GM18526 (cell line): ENCODE results near the gene SET.

Experiments used
- POLR2A ChIP-seq: IDR thresholded peaks from 3 replicates; pipeline ENCODE4 v1.6.1; 2011; ENCODE audit not compliant: insufficient read length; ENCODE audit errors: extremely low read depth

The SET gene, protein sequence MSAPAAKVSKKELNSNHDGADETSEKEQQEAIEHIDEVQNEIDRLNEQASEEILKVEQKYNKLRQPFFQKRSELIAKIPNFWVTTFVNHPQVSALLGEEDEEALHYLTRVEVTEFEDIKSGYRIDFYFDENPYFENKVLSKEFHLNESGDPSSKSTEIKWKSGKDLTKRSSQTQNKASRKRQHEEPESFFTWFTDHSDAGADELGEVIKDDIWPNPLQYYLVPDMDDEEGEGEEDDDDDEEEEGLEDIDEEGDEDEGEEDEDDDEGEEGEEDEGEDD

GRCh38 chr9:128688501-128689292 lies at the start of gene SET:
TSS of gene SET (plus strand) at chr9:128689222. CDS start at chr9:128689583, 361 bp downstream.
- peak; percentile 77 for TF ChIP-seq POLR2A

DNA sequence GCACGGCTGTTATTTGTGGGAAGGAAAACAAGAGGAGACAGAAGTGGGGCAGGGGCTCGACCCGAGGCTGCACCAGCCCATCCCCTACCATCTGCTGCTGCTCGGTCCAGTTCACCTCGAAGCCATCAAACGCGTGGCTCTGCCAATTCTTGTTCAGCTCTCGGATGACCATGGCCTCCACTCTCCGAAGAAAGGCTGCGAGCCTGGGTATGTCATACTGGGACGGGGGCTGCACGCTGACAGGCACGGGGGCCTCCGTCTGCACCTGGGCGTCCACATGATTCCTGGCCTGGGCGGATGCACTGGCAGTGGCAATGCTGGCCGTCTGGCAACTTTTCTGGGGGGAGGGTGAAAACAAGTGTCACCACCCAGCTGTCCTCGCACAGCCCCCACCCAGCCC lies 48.4 kb upstream of the SET start:
- TF ChIP-seq POLR2A = no peak

DNA sequence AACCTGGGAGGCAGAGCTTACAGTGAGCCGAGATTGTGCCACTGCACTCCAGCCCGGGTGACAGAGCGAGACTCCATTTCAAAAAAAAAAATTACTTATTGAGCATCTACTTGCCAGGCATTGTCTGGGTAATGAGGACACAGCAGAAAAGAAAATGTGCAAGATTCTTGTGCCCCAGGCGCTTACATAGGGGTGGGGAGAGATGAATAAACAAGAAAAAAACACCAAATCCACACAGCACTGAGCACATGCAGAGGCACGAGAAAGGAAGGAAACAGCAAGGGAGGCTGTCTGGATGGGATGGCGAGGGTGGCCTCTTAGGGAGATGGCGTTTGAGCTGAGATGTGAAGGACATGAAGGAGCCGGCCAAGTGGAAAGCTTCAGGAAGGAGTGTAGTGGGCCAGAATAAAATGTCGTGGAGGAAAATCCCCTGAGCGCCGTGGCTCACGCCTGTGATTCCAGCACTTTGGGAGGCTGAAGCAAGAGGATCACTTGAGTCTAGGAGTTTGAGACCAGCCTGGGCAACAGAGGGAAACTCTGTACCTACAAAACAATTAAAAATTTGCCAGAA lies 46.3 kb upstream of the SET start:
- no peak for TF ChIP-seq POLR2A

- no peak for TF ChIP-seq POLR2A
These were observed 45.3 kb upstream of the SET start for GRCh38 chr9:128643519-128644300.

DNA sequence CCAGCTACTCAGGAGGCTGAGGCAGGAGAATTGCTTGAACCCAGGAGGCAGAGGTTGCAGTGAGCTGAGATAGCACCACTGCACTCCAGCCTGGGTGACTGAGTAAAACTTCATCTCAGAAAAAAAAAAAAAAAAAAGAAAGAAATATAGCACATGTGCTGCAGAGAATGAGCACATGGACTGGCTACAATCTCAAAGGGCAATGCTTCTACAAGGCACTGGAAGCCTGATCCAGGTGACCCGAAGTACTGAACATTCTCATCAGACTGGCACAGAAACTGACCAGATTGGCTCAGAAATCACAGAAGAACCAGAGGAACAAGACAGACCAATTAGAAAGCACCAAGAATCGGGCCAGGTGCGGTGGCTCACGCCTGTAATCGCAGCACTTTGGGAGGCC lies 37.2 kb upstream of the SET start:
- TF ChIP-seq POLR2A = no peak

- TF ChIP-seq POLR2A = no peak
These were observed 35.1 kb upstream of the SET start for GRCh38 chr9:128653908-128654307.

- TF ChIP-seq POLR2A = no peak
These were observed 34.5 kb upstream of the SET start for GRCh38 chr9:128654481-128654880.

GRCh38 chr9:128656416-128657343 lies 32.3 kb upstream of the SET start, which contains the start of gene DYNC2I2:
TSS of gene DYNC2I2 (minus strand) at chr9:128656847. CDS start at chr9:128656726, 121 bp downstream.
- peak; percentile 75 for TF ChIP-seq POLR2A

DNA sequence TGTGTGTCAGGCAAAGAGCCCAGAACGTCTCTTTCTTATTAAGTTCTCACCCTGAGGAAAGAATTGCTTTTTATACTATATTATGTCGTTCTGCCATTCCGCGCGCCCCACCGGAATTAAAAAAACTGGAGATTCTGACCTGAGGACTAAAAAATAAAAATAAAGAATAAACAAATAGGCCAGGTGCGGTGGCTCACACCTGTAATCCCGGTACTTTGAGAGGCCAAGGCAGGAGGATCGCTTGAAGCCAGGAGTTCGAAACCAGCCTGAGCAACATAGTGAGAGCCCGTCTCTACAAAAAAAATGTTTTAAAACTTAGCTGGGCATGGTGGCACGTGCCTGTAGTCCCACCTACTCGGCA lies 31.7 kb upstream of the SET start:
- TF ChIP-seq POLR2A = no peak

GRCh38 chr9:128657796-128658195 lies 31.2 kb upstream of the SET start:
- TF ChIP-seq POLR2A = no peak

GRCh38 chr9:128669786-128670185 lies 19.2 kb upstream of the SET start:
- no peak for TF ChIP-seq POLR2A

DNA sequence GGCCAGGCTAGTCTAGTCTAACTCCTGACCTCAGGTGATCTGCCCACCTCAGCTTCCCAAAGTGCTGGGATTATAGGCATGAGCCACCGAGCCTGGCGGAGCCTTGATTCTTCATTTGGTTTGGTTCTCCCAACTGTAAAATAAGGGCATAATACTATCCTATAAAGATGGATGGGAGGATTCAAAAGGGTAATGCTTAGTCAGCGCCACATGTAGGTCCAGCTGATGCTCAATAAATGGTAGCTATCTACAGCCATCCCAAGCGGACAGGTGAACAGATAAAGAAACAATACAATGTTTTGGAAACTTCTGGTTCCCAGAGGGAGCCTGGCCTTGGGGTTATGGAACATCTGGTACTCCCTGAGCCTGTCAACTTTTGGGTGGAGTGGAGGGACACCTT lies 13.6 kb upstream of the SET start:
- no peak for TF ChIP-seq POLR2A

- no peak for TF ChIP-seq POLR2A
These were observed 11.2 kb upstream of the SET start for GRCh38 chr9:128677794-128678193.

GRCh38 chr9:128683340-128684064 lies 5.5 kb upstream of the SET start:
- peak; percentile 83 for TF ChIP-seq POLR2A

GRCh38 chr9:128684065-128684324 lies 5.0 kb upstream of the SET start:
- no peak for TF ChIP-seq POLR2A
